HL-60 (cell line): ENCODE measurements around the gene ST6GALNAC6.

Source experiments
- CTCF ChIP-seq: IDR thresholded peaks from one replicate; pipeline ENCODE4 v1.5.1; 2011; ENCODE audit warnings: low read length, control low read depth, inconsistent platforms; ENCODE audit not compliant: insufficient read depth
- GABPA ChIP-seq: IDR thresholded peaks from 2 replicates; pipeline ENCODE4 v1.6.1; 2012; ENCODE audit warnings: low read depth
- TF ChIP-seq, protein P1 (sequence below): IDR thresholded peaks from 2 replicates; pipeline ENCODE4 v1.6.1; 2012; ENCODE audit warnings: low read depth; ENCODE audit not compliant: insufficient replicate concordance

DNA sequence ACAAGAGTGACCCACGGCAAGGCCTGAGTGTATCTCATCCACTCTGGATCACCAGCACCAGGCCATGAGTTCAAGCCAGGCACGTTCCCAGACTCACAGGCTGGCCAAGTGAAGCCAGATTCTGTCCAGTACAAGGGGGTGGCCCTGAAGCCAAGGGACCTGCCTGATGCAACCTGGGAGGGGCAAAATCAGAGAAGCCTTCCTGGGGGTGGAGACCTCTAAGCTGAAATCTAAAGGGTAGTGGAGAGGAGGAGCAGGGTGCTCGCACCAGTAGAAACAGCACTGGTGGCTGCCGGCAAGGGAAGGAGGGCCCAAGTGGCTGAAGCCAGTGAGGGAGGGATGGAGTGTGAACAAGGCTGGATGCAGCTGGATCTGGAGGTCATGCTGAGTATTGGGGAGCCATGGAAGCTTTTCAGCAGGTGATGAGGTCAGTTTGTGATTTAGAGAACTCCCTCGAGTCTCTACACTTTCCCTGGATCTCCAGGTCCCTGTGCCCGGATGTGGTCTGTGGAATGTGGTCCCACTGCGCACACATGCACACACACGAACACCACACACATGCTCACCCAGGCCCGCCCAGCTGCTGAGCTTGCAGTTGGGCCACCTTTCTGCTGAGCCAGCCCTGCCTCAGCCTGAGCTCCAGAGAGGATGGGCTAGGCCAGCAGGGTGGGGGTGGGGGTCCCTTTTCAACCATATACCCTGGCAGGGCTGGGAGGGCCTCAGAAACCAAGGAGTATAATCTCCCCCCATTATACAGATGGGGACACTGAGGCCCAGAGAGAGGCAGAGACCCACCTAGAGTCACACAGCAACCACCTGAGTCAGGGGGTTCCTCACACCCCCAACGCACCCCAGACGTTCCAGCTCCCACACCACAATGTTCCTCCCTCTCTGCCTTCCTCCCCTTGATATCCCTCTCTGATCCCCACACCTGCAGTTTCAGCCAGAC lies 29.5 kb upstream of the ST6GALNAC6 start:
- no peak for TF ChIP-seq CTCF
- TF ChIP-seq GABPA: no peak
- TF ChIP-seq, protein P1, sequence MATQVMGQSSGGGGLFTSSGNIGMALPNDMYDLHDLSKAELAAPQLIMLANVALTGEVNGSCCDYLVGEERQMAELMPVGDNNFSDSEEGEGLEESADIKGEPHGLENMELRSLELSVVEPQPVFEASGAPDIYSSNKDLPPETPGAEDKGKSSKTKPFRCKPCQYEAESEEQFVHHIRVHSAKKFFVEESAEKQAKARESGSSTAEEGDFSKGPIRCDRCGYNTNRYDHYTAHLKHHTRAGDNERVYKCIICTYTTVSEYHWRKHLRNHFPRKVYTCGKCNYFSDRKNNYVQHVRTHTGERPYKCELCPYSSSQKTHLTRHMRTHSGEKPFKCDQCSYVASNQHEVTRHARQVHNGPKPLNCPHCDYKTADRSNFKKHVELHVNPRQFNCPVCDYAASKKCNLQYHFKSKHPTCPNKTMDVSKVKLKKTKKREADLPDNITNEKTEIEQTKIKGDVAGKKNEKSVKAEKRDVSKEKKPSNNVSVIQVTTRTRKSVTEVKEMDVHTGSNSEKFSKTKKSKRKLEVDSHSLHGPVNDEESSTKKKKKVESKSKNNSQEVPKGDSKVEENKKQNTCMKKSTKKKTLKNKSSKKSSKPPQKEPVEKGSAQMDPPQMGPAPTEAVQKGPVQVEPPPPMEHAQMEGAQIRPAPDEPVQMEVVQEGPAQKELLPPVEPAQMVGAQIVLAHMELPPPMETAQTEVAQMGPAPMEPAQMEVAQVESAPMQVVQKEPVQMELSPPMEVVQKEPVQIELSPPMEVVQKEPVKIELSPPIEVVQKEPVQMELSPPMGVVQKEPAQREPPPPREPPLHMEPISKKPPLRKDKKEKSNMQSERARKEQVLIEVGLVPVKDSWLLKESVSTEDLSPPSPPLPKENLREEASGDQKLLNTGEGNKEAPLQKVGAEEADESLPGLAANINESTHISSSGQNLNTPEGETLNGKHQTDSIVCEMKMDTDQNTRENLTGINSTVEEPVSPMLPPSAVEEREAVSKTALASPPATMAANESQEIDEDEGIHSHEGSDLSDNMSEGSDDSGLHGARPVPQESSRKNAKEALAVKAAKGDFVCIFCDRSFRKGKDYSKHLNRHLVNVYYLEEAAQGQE: no peak
